Prostate gland (tissue), 2 donors: ENCODE results near the gene ZNF557.

Source experiments
- POLR2A ChIP-seq: fragments of 450-650 bp; IDR thresholded peaks from one replicate; pipeline ENCODE4 v1.6.1; 2016; ENCODE audit warnings: antibody characterized with exemption, mild to moderate bottlenecking
- POLR2AphosphoS5 ChIP-seq: sonication (generic); formaldehyde crosslinking; IDR thresholded peaks from one replicate; pipeline ENCODE4 v1.6.1; 2017; ENCODE audit warnings: antibody characterized with exemption
- TF ChIP-seq, protein P1 (sequence below), 4 experiments: fragments of 200-600 bp in 2 of 4; fragments of 450-650 bp in 2 of 4; sonication (generic) in 2 of 4; IDR thresholded peaks; 1 replicate in 3 of 4; 2 replicates in 1 of 4; pipeline ENCODE4 v1.5.1; 2016 to 2019; ENCODE audit warnings: antibody characterized with exemption in 4 of 4, mild to moderate bottlenecking in 2 of 4, moderate library complexity in 2 of 4

DNA sequence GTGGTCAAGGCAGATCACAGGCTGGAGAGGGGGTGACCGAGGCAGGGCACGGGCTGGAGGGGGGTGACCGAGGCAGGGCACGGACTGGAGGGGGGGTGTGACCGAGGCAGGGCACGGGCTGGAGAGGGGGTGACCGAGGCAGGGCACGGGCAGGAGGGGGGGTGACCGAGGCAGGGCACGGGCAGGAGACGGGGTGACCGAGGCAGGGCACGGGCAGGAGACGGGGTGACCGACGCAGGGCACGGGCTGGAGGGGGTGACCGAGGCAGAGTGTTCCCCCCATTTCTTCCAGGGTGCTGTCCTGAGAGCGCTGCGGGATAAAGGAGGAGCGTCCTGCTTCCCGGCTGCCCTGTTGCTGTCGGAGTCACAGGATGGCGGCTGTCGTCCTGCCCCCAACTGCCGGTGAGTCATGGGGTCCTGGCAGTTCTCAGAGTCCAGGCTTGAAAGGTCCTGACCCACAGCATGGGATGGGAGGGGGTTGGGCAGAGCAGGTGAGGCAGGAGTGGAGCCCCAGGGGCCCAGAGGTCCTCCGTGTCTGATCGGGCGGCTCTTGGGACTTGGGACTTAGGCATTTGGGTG, 5.3 kb downstream of the ZNF557 start:
- TF ChIP-seq, protein P1, sequence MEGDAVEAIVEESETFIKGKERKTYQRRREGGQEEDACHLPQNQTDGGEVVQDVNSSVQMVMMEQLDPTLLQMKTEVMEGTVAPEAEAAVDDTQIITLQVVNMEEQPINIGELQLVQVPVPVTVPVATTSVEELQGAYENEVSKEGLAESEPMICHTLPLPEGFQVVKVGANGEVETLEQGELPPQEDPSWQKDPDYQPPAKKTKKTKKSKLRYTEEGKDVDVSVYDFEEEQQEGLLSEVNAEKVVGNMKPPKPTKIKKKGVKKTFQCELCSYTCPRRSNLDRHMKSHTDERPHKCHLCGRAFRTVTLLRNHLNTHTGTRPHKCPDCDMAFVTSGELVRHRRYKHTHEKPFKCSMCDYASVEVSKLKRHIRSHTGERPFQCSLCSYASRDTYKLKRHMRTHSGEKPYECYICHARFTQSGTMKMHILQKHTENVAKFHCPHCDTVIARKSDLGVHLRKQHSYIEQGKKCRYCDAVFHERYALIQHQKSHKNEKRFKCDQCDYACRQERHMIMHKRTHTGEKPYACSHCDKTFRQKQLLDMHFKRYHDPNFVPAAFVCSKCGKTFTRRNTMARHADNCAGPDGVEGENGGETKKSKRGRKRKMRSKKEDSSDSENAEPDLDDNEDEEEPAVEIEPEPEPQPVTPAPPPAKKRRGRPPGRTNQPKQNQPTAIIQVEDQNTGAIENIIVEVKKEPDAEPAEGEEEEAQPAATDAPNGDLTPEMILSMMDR (IDR thresholded peaks at IDR 0.05): no peak
- TF ChIP-seq POLR2A (no peak), POLR2AphosphoS5 (no peak)
